ENCODE results near the gene MRPS23.

DNA sequence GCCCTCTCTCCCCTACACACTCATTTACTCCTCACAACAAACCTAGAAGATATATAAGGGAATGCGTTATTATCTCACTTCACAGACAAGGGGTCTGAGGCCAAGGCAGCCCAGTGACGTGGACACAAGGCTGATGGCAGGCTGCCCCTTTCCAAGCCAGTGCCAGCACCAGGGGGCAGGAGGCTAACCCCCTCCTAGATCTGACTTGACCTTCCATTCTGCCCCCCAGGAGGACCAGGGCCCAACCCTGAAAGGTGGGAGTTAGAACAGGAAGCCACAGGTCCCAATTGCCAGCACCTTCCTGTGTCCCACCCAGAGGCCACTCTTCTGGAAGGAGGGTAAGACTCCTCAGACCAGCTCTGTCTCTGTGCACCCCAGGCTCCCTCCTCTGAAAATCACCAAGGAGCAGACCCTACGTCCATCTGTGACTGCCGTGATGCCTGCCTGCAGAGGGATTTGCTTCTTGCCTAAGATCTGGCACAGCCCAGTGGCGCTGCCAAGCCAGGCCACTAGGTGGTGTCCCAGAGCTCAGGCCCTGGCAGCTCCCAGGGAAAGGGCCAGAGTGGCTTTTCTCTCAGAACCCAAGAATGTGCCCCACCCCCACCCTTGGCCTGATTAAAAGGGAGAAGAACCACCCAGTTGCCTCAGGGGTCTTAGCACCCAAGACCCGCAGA is 42.4 kb upstream of the MRPS23 start:
- TF ChIP-seq RFX5 (IDR thresholded peaks at IDR 0.05; ENCODE audit: borderline replicate concordance, low read depth, low read length) (no peak), BACH1 (IDR thresholded peaks at IDR 0.05; ENCODE audit: low read length) (no peak), SIX5 (IDR thresholded peaks at IDR 0.05; ENCODE audit: low read depth, low read length) (no peak), NRF1 (IDR thresholded peaks at IDR 0.05; ENCODE audit: low read depth, low read length) (no peak), CREB1 (IDR thresholded peaks at IDR 0.05) (peak; percentile 47; the same call in 1 of the 2 replicates), KDM5A (IDR thresholded peaks at IDR 0.05; ENCODE audit: low read length) (no peak), CTCF (IDR thresholded peaks at IDR 0.05; ENCODE audit: control extremely low read depth in 1 of 3, insufficient read depth in 1 of 3, low read depth in 1 of 3, low read length in 3 of 3) (peak; percentile 96 to 100 (median 100)), EZH2 (IDR thresholded peaks at IDR 0.05; ENCODE audit: low read depth, low read length, severe bottlenecking) (no peak), POLR2AphosphoS5 (IDR thresholded peaks at IDR 0.05; ENCODE audit: low read depth, low read length) (no peak), JUN (IDR thresholded peaks at IDR 0.05; ENCODE audit: low read depth, low read length) (no peak), TAF7 (optimal IDR thresholded peaks at IDR 0.05; ENCODE audit: borderline replicate concordance, low read depth, low read length) (no peak)
